IMR-90 (cell line): ENCODE results near the gene PET117. TPM values are rescaled to one million over a fixed set of nuclear protein-coding genes. Genes with fewer than 3 reads are reported as not detected.

Experiments used
- ATAC-seq: fragments of 200-7000 bp; cut with Tn5 transposase; 2 replicates; pipeline ENCODE4 v1.9.1; 2020; ENCODE audit warnings: low read depth, mild to moderate bottlenecking, moderate library complexity
- BruUV-seq: library from RNA; stranded (reverse); fragments of 400-500 nt; replicated peaks from 2 replicates; lab custom pipeline; 2021; lab: Mats Ljungman, UMichigan
- CTCF ChIA-PET: fragments of 300-600 bp; formaldehyde crosslinking; extraction: SDS; loops from one replicate; lab custom pipeline; 2021; ENCODE audit warnings: antibody characterized with exemption; lab: Yijun Ruan, JAX
- POLR2A ChIA-PET: fragments of 300-600 bp; sonication (Branson Sonifier 250); formaldehyde crosslinking; loops from one replicate; lab custom pipeline; 2022; ENCODE audit warnings: antibody characterized with exemption; ENCODE audit not compliant: unreplicated experiment; lab: Charles Lee
- DNase-seq: peaks from one replicate; pipeline ENCODE4 v3.0.0; 2013
- H2AFZ ChIP-seq: replicated peaks from 2 replicates; pipeline ENCODE3; 2013; ENCODE audit warnings: low read length, mild to moderate bottlenecking; ENCODE audit not compliant: poor library complexity
- H2AK5ac ChIP-seq: 2 replicates; pipeline ENCODE4 v1.6.1; 2013; ENCODE audit warnings: low read depth, low read length, inconsistent platforms
- H2AK9ac ChIP-seq: replicated peaks from 2 replicates; pipeline ENCODE3; 2013; ENCODE audit warnings: mild to moderate bottlenecking, low read depth, low read length, moderate library complexity; ENCODE audit not compliant: poor library complexity
- H2BK120ac ChIP-seq: 2 replicates; pipeline ENCODE4 v1.6.1; 2013; ENCODE audit warnings: low read depth, low read length, inconsistent platforms
- H2BK15ac ChIP-seq: 3 replicates; pipeline ENCODE4 v1.6.1; 2013; ENCODE audit warnings: low read depth, low read length, inconsistent platforms
- H2BK20ac ChIP-seq: 2 replicates; pipeline ENCODE4 v1.6.1; 2013; ENCODE audit warnings: low read depth, mild to moderate bottlenecking, inconsistent platforms, low read length, moderate library complexity
- H2BK5ac ChIP-seq: 2 replicates; pipeline ENCODE4 v1.6.1; 2013; ENCODE audit warnings: mild to moderate bottlenecking, low read depth, low read length, inconsistent platforms; ENCODE audit not compliant: poor library complexity, severe bottlenecking
- H3K14ac ChIP-seq: replicated peaks from 2 replicates; pipeline ENCODE4 v1.6.1; 2013; ENCODE audit warnings: low read depth, low read length, inconsistent platforms
- H3K18ac ChIP-seq: 2 replicates; pipeline ENCODE4 v1.6.1; 2013; ENCODE audit warnings: low read depth, low read length, control low read depth
- H3K23ac ChIP-seq: 2 replicates; pipeline ENCODE4 v1.6.1; 2013; ENCODE audit warnings: low read depth, low read length, inconsistent platforms
- H3K27ac ChIP-seq: 2 replicates; pipeline ENCODE4 v1.5.1; 2013; ENCODE audit warnings: mild to moderate bottlenecking, control low read depth, low read length; ENCODE audit not compliant: insufficient read depth
- H3K27me3 ChIP-seq: 2 replicates; pipeline ENCODE4 v1.6.1; 2013; ENCODE audit warnings: low read length; ENCODE audit not compliant: control insufficient read depth, insufficient read depth
- H3K36me3 ChIP-seq: 2 replicates; pipeline ENCODE4 v1.6.1; 2013; ENCODE audit warnings: low read length, mixed read lengths; ENCODE audit not compliant: control insufficient read depth, insufficient read depth
- H3K4ac ChIP-seq: 2 replicates; pipeline ENCODE4 v1.6.1; 2013; ENCODE audit warnings: low read depth, low read length, inconsistent platforms
- H3K4me1 ChIP-seq: 2 replicates; pipeline ENCODE4 v1.6.1; 2013; ENCODE audit warnings: low read length, mixed read lengths; ENCODE audit not compliant: control insufficient read depth, insufficient read depth
- H3K4me2 ChIP-seq: 2 replicates; pipeline ENCODE4 v1.6.1; 2013; ENCODE audit warnings: low read depth, mild to moderate bottlenecking, control low read depth, low read length, moderate library complexity
- H3K4me3 ChIP-seq: 2 replicates; pipeline ENCODE4 v1.5.1; 2013; ENCODE audit warnings: low read depth, mild to moderate bottlenecking, control low read depth, low read length, moderate library complexity; ENCODE audit not compliant: insufficient read depth
- H3K56ac ChIP-seq: 2 replicates; pipeline ENCODE4 v1.6.1; 2013; ENCODE audit warnings: low read length, inconsistent platforms; ENCODE audit not compliant: insufficient read depth; ENCODE audit errors: extremely low read depth
- H3K79me1 ChIP-seq, 2 experiments: 2 replicates each; pipeline ENCODE4 v1.6.1; 2013; ENCODE audit warnings: low read length in 2 of 2, inconsistent platforms in 1 of 2, low read depth in 1 of 2
- H3K9ac ChIP-seq: 2 replicates; pipeline ENCODE4 v1.6.1; 2013; ENCODE audit warnings: low read depth, low read length, control low read depth
- H3K9me1 ChIP-seq: 2 replicates; pipeline ENCODE4 v1.6.1; 2013; ENCODE audit warnings: low read length, inconsistent platforms; ENCODE audit not compliant: insufficient read depth
- H3K9me3 ChIP-seq: 2 replicates; pipeline ENCODE4 v1.6.1; 2013; ENCODE audit warnings: low read length; ENCODE audit not compliant: control insufficient read depth, insufficient read depth
- H4K20me1 ChIP-seq: 2 replicates; pipeline ENCODE4 v1.6.1; 2013; ENCODE audit warnings: low read length, inconsistent platforms; ENCODE audit not compliant: insufficient read depth
- H4K5ac ChIP-seq: 2 replicates; pipeline ENCODE4 v1.6.1; 2013; ENCODE audit warnings: mild to moderate bottlenecking, low read depth, low read length, control low read depth
- H4K8ac ChIP-seq, 2 experiments: 2 replicates each; pipeline ENCODE4 v1.6.1; 2013; ENCODE audit warnings: low read depth in 2 of 2, low read length in 2 of 2, control low read depth in 1 of 2, inconsistent platforms in 1 of 2
- H4K91ac ChIP-seq: 2 replicates; pipeline ENCODE4 v1.6.1; 2013; ENCODE audit warnings: low read depth, low read length, inconsistent platforms; ENCODE audit not compliant: insufficient read depth
- CEBPB ChIP-seq: IDR thresholded peaks from 2 replicates; pipeline ENCODE4 v1.6.1; 2012; ENCODE audit warnings: low read depth, low read length, improper control_type of control experiment
- CTCF ChIP-seq: conservative IDR thresholded peaks from 2 replicates; pipeline ENCODE4 v1.5.1; 2012; ENCODE audit warnings: mild to moderate bottlenecking, low read depth, low read length, improper control_type of control experiment
- ELK1 ChIP-seq: fragments of 150-350 bp; IDR thresholded peaks from 2 replicates; pipeline ENCODE4 v1.6.1; 2016; ENCODE audit warnings: low read depth, mild to moderate bottlenecking, low read length, moderate library complexity, borderline replicate concordance
- FOS ChIP-seq: fragments of 150-350 bp; IDR thresholded peaks from 2 replicates; pipeline ENCODE4 v1.6.1; 2016; ENCODE audit warnings: low read depth, low read length
- NFE2L2 ChIP-seq: fragments of 150-350 bp; IDR thresholded peaks from 2 replicates; pipeline ENCODE4 v1.6.1; 2016; ENCODE audit warnings: low read depth, mild to moderate bottlenecking, low read length
- SMC3 ChIP-seq: fragments of 150-350 bp; IDR thresholded peaks from 2 replicates; pipeline ENCODE4 v1.6.1; 2016; ENCODE audit warnings: low read depth, mild to moderate bottlenecking, antibody characterized with exemption, low read length, moderate library complexity
- WGBS, 2 experiments: methylation state at CpG; one replicate each; pipeline versions ENCODE4 v1.1.5 to v1.1.7; 2013; ENCODE audit warnings: missing lambda C conversion rate in 2 of 2; ENCODE audit not compliant: insufficient read length in 1 of 2; ENCODE audit errors: extremely low coverage in 2 of 2; 5-methylcytosine and 5-hydroxymethylcytosine counted together
- dilution Hi-C: fragments of 300-500 bp; cut with HindIII; formaldehyde crosslinking; loops from one replicate; pipeline ENCODE4 v1.14.3; 2018; ENCODE audit warnings: low sequenced_read_pairs; ENCODE audit not compliant: unreplicated experiment
- in situ Hi-C: fragments of 300-500 bp; cut with MboI; formaldehyde crosslinking; loops from 3 replicates; pipeline ENCODE4 v1.14.3; 2019; ENCODE audit warnings: low sequenced_read_pairs, inconsistent platforms, mixed read lengths
- intact Hi-C: fragments of 100-400 bp; cut with micrococcal nuclease; formaldehyde crosslinking; loops from 2 replicates; pipeline ENCODE4 v1.10.0; 2022
- polyA plus RNA-seq, 3 experiments: library from polyadenylated mRNA; depleted of rRNA; stranded (reverse); fragments of >200 nt; gene quantifications; 2 replicates each; pipeline ENCODE4 v1.2.3, GENCODE V29; 2012; ENCODE audit warnings: low replicate concordance in 1 of 3
- total RNA-seq: library from RNA; depleted of rRNA; stranded (reverse); fragments of >200 nt; gene quantifications from 2 replicates; pipeline ENCODE4 v1.2.3, GENCODE V29; 2012

The PET117 gene
- total and polyA plus RNA-seq, 2 of the 4 experiments (the other 2 are of a cell fraction): 3.9 to 8.3 TPM

- Histone ChIP-seq H3K9me3 (no peaks in the 10 kb centered on the region), H3K23ac (no peak overlapping the region), H3K56ac (no peak overlapping the region), H3K27ac (no peak overlapping the region), H4K5ac (no peak overlapping the region), H3K36me3 (no peaks in the 10 kb centered on the region), H3K4me1 (no peaks in the 10 kb centered on the region), H2AFZ (no peak overlapping the region), H3K4me3 (no peak overlapping the region), H3K27me3 (peaks cover 3% of the 10 kb centered on the region; the same call in 1 of the 2 replicates), H2BK120ac (no peak overlapping the region), H3K9ac (no peak overlapping the region), H4K91ac (no peak overlapping the region), H3K9me1 (no peaks in the 10 kb centered on the region), H2AK9ac (no peak overlapping the region), H2BK15ac (no peak overlapping the region), H2AK5ac (no peak overlapping the region), H3K18ac (no peak overlapping the region), H3K4me2 (no peak overlapping the region), H2BK5ac (no peak overlapping the region), H4K8ac (no peak overlapping the region), H3K14ac (no peak overlapping the region), H2BK20ac (no peak overlapping the region), H3K79me1 (no peaks in the 10 kb centered on the region), H4K20me1 (no peaks in the 10 kb centered on the region), H3K4ac (no peak overlapping the region)
- ChIA-PET POLR2A (no interaction called here), CTCF (interaction anchor here (0.9 kb wide), 1 partner anchor 34 kb away, joined by 4 read pairs; no protein-coding TSS in a partner anchor)
- dilution Hi-C loops: no loop called here
- no TSS peak for BruUV-seq
- in situ Hi-C loops: no loop called here
- ATAC-seq (no peak), DNase-seq (no peak)
- no peak for TF ChIP-seq SMC3
- no peak for TF ChIP-seq CTCF
- no peak for TF ChIP-seq ELK1
- TF ChIP-seq NFE2L2: no peak
- TF ChIP-seq CEBPB: no peak
- TF ChIP-seq FOS: no peak
- intact Hi-C loops: no loop called here
- WGBS, 2 experiments: 18% methylated on average over 4 of the region's 7 CpGs; no CpG with 5 or more reads in 1 of the 2 experiments
Observed at GRCh38 chr20:18101125-18101810, 36.4 kb upstream of the PET117 start.
